H1 (cell line): ENCODE measurements around the gene MLPH. TPM values are rescaled to one million over a fixed set of nuclear protein-coding genes. Genes with fewer than 3 reads are reported as not detected.

ENCODE experiments used
- CTCF ChIA-PET: fragments of 300-600 bp; sonication (Branson Sonifier 250); formaldehyde crosslinking; loops from one replicate; lab custom pipeline; 2021; ENCODE audit not compliant: partially characterized antibody; lab: Charles Lee
- POLR2A ChIA-PET: fragments of 300-600 bp; sonication (Branson Sonifier 250); formaldehyde crosslinking; loops from one replicate; lab custom pipeline; 2021; ENCODE audit warnings: inconsistent platforms; ENCODE audit not compliant: partially characterized antibody; lab: Charles Lee
- DNase-seq, 2 experiments: peaks; one replicate each; pipeline versions ENCODE4 v3.0.0 to v3.0.0-alpha.2; 2010 to 2022; ENCODE audit warnings: low spot score in 2 of 2, low read depth in 1 of 2, mixed read lengths in 1 of 2
- FAIRE-seq: peaks from 2 replicates; lab custom pipeline; 2011; peaks lifted over from hg19 to GRCh38; lab: Jason Lieb, UNC
- H2AFZ ChIP-seq: 2 replicates; pipeline ENCODE4 v1.8.1; 2012; ENCODE audit warnings: low read length, inconsistent platforms
- H2AK5ac ChIP-seq: 2 replicates; pipeline ENCODE4 v1.6.1; 2013; ENCODE audit warnings: low read depth, low read length
- H2BK120ac ChIP-seq: replicated peaks from 2 replicates; pipeline ENCODE3; 2013; ENCODE audit warnings: low read depth, low read length, inconsistent platforms
- H2BK12ac ChIP-seq: 2 replicates; pipeline ENCODE4 v1.6.1; 2013; ENCODE audit warnings: low read depth, low read length
- H2BK15ac ChIP-seq: 2 replicates; pipeline ENCODE4 v1.6.1; 2013; ENCODE audit warnings: low read length
- H2BK20ac ChIP-seq: 2 replicates; pipeline ENCODE4 v1.6.1; 2013; ENCODE audit warnings: low read length
- H2BK5ac ChIP-seq: 2 replicates; pipeline ENCODE4 v1.6.1; 2013; ENCODE audit warnings: low read depth, low read length
- H3K14ac ChIP-seq: 2 replicates; pipeline ENCODE4 v1.6.1; 2013; ENCODE audit warnings: inconsistent platforms; ENCODE audit not compliant: insufficient read length
- H3K18ac ChIP-seq: 2 replicates; pipeline ENCODE4 v1.6.1; 2013; ENCODE audit warnings: low read length; ENCODE audit errors: extremely low read depth
- H3K23ac ChIP-seq: 2 replicates; pipeline ENCODE4 v1.6.1; 2013; ENCODE audit warnings: inconsistent platforms; ENCODE audit not compliant: insufficient read length
- H3K23me2 ChIP-seq: 2 replicates; pipeline ENCODE4 v1.6.1; 2013; ENCODE audit warnings: low read depth, low read length
- H3K27ac ChIP-seq: 2 replicates; pipeline ENCODE4 v1.6.1; 2011; ENCODE audit warnings: low read depth, low read length, inconsistent platforms
- H3K27me3 ChIP-seq, 4 experiments: replicated peaks in 1 of 4; 1 replicate in 1 of 4; 2 replicates in 3 of 4; pipeline versions ENCODE4 v1.6.1 to v1.8.1; 2011 to 2013; ENCODE audit warnings: low read length in 3 of 4, mild to moderate bottlenecking in 3 of 4, inconsistent platforms in 2 of 4, mixed read lengths in 2 of 4, moderate library complexity in 1 of 4; ENCODE audit not compliant: control insufficient read depth in 3 of 4, insufficient read depth in 3 of 4; ENCODE audit errors: extremely low read depth in 1 of 4
- H3K36me3 ChIP-seq, 4 experiments: 2 replicates each; pipeline versions ENCODE4 v1.6.1 to v1.8.1; 2011 to 2013; ENCODE audit warnings: mild to moderate bottlenecking in 4 of 4, low read length in 3 of 4, moderate library complexity in 2 of 4, control low read depth in 1 of 4, inconsistent platforms in 1 of 4; ENCODE audit not compliant: insufficient read depth in 4 of 4, control insufficient read depth in 2 of 4
- H3K4ac ChIP-seq: replicated peaks from 2 replicates; pipeline ENCODE3; 2013; ENCODE audit warnings: low read length, low read depth, mixed read lengths, inconsistent platforms; ENCODE audit not compliant: insufficient read length
- H3K4me1 ChIP-seq, 4 experiments: replicated peaks in 1 of 4; 1 replicate in 1 of 4; 2 replicates in 3 of 4; pipeline versions ENCODE4 v1.6.1 to v1.8.1; 2011 to 2013; ENCODE audit warnings: low read length in 3 of 4, inconsistent platforms in 2 of 4, mixed read lengths in 1 of 4; ENCODE audit not compliant: insufficient read depth in 4 of 4, control insufficient read depth in 3 of 4
- H3K4me2 ChIP-seq, 2 experiments: 2 replicates each; pipeline versions ENCODE4 v1.6.1 to v1.8.1; 2011 to 2013; ENCODE audit warnings: low read depth in 2 of 2, low read length in 2 of 2, control low read depth in 1 of 2, inconsistent platforms in 1 of 2, mild to moderate bottlenecking in 1 of 2; ENCODE audit not compliant: insufficient read depth in 1 of 2
- H3K4me3 ChIP-seq, 4 experiments: fragments of 200-600, 300-600 bp in 1 of 4; sonication (generic), shearing (Covaris generic), sonication (Bioruptor Twin) in 1 of 4; 2 replicates each; pipeline versions ENCODE4 v1.5.1 to v1.8.1; 2011 to 2016; ENCODE audit warnings: low read length in 4 of 4, low read depth in 3 of 4, control low read depth in 2 of 4, inconsistent platforms in 2 of 4, mild to moderate bottlenecking in 2 of 4, mixed read lengths in 1 of 4, moderate library complexity in 1 of 4; ENCODE audit not compliant: insufficient read depth in 2 of 4; ENCODE audit errors: extremely low read depth in 1 of 4
- H3K56ac ChIP-seq: replicated peaks from 2 replicates; pipeline ENCODE3; 2013; ENCODE audit warnings: low read depth, mild to moderate bottlenecking, mixed read lengths, low read length, inconsistent platforms; ENCODE audit not compliant: insufficient read length
- H3K79me1 ChIP-seq: 2 replicates; pipeline ENCODE4 v1.6.1; 2013; ENCODE audit warnings: low read depth, low read length, control low read depth
- H3K79me2 ChIP-seq, 2 experiments: 2 replicates each; pipeline versions ENCODE4 v1.6.1 to v1.8.1; 2012 to 2013; ENCODE audit warnings: low read length in 2 of 2, mild to moderate bottlenecking in 2 of 2, inconsistent platforms in 1 of 2; ENCODE audit not compliant: insufficient read depth in 2 of 2, control insufficient read depth in 1 of 2
- H3K9ac ChIP-seq, 4 experiments: replicated peaks in 1 of 4; 1 replicate in 1 of 4; 2 replicates in 3 of 4; pipeline versions ENCODE4 v1.6.1 to v1.8.1; 2011 to 2013; ENCODE audit warnings: low read depth in 3 of 4, low read length in 3 of 4, control low read depth in 2 of 4, mild to moderate bottlenecking in 2 of 4, moderate library complexity in 2 of 4, inconsistent platforms in 1 of 4; ENCODE audit errors: extremely low read depth in 1 of 4
- H3K9me3 ChIP-seq, 2 experiments: 2 replicates each; pipeline versions ENCODE4 v1.6.1 to v1.8.1; 2012 to 2013; ENCODE audit warnings: mild to moderate bottlenecking in 2 of 2, moderate library complexity in 2 of 2, control low read depth in 1 of 2, inconsistent platforms in 1 of 2, low read depth in 1 of 2, low read length in 1 of 2, mixed read lengths in 1 of 2; ENCODE audit not compliant: insufficient read depth in 2 of 2
- H4K20me1 ChIP-seq, 2 experiments: replicated peaks in 1 of 2; 2 replicates each; pipeline versions ENCODE3 to v1.8.1; 2011 to 2013; ENCODE audit warnings: inconsistent platforms in 2 of 2, low read length in 2 of 2, mild to moderate bottlenecking in 1 of 2; ENCODE audit not compliant: insufficient read depth in 2 of 2, control insufficient read depth in 1 of 2
- H4K5ac ChIP-seq: 2 replicates; pipeline ENCODE4 v1.6.1; 2013; ENCODE audit warnings: low read length, low read depth, mixed read lengths, inconsistent platforms; ENCODE audit not compliant: insufficient read length
- H4K8ac ChIP-seq: 2 replicates; pipeline ENCODE4 v1.8.0; 2013; ENCODE audit warnings: mild to moderate bottlenecking, moderate library complexity, low read length, inconsistent platforms; ENCODE audit not compliant: insufficient read depth; ENCODE audit errors: extremely low read depth
- H4K91ac ChIP-seq: replicated peaks from 2 replicates; pipeline ENCODE3; 2013; ENCODE audit warnings: low read length, mixed read lengths, inconsistent platforms; ENCODE audit not compliant: insufficient read length
- CEBPB ChIP-seq: IDR thresholded peaks from 2 replicates; pipeline ENCODE4 v1.6.1; 2012; ENCODE audit warnings: low read depth, low read length
- CREB1 ChIP-seq: IDR thresholded peaks from 2 replicates; pipeline ENCODE4 v1.6.1; 2012; ENCODE audit warnings: inconsistent platforms
- EZH2 ChIP-seq: fragments of 200-600 bp; sonication (generic); IDR thresholded peaks from 2 replicates; pipeline ENCODE4 v1.7.1; 2012; ENCODE audit warnings: low read depth, mild to moderate bottlenecking, moderate library complexity, low read length, inconsistent platforms; ENCODE audit not compliant: severe bottlenecking
- KDM5A ChIP-seq: fragments of 200-600 bp; IDR thresholded peaks from 2 replicates; pipeline ENCODE4 v1.7.1; 2012; ENCODE audit warnings: mild to moderate bottlenecking, low read length, inconsistent platforms, mixed read lengths
- POU5F1 ChIP-seq: IDR thresholded peaks from 2 replicates; pipeline ENCODE4 v1.6.1; 2011; ENCODE audit warnings: low read depth, mild to moderate bottlenecking, low read length, moderate library complexity
- SAP30 ChIP-seq: fragments of 300-600 bp; sonication (generic); IDR thresholded peaks from 2 replicates; pipeline ENCODE4 v1.7.1; 2012; ENCODE audit warnings: low read length, moderate library complexity, mild to moderate bottlenecking, inconsistent platforms; ENCODE audit not compliant: insufficient read depth, insufficient replicate concordance
- TAF7 ChIP-seq: optimal IDR thresholded peaks from 2 replicates; pipeline ENCODE3; 2011; ENCODE audit warnings: low read depth, mild to moderate bottlenecking, inconsistent platforms, low read length, moderate library complexity, borderline replicate concordance
- TCF12 ChIP-seq: IDR thresholded peaks from 2 replicates; pipeline ENCODE4 v1.6.1; 2011; ENCODE audit warnings: low read depth, mild to moderate bottlenecking, low read length
- WGBS, 2 experiments: shearing (Covaris generic) in 1 of 2; methylation state at CpG; one replicate each; pipeline versions ENCODE4 v1.1.6 to v1.1.7; 2013 to 2015; ENCODE audit warnings: low lambda C conversion rate in 2 of 2, mixed read lengths in 2 of 2, inconsistent platforms in 1 of 2, low coverage in 1 of 2, missing lambda C conversion rate in 1 of 2; ENCODE audit not compliant: insufficient replicate concordance in 2 of 2, insufficient coverage in 1 of 2, insufficient read length in 1 of 2; ENCODE audit errors: extremely low coverage in 1 of 2, missing lambda C conversion rate in 1 of 2; 5-methylcytosine and 5-hydroxymethylcytosine counted together
- polyA plus RNA-seq, 7 experiments: library from polyadenylated mRNA; depleted of rRNA in 3 of 7; stranded (reverse) in 5 of 7; unstranded in 2 of 7; fragments of >200 nt in 5 of 7; fragments of 200-250 nt in 2 of 7; gene quantifications; 1 replicate in 5 of 7; 2 replicates in 1 of 7; 4 replicates in 1 of 7; pipeline versions ENCODE4 v1.2.1 to v1.2.3, GENCODE V29; 2011 to 2013; ENCODE audit warnings: missing spikeins in 2 of 7, mixed read lengths in 2 of 7
- total RNA-seq: library from RNA; stranded (reverse); fragmentation: NEBNext Ultra II Directional; extraction: Animal tissue kit (Norgen Biotek cat#: 25700); gene quantifications from 2 replicates; pipeline ENCODE4 v1.2.1, GENCODE V29; 2021
- TF ChIP-seq, protein P1 (sequence below), 3 experiments: IDR thresholded peaks; 1 replicate in 2 of 3; 2 replicates in 1 of 3; pipeline versions ENCODE4 v1.5.1 to v1.6.1; 2011; ENCODE audit warnings: low read length in 3 of 3, mild to moderate bottlenecking in 3 of 3, inconsistent platforms in 2 of 3, low read depth in 1 of 3, moderate library complexity in 1 of 3; ENCODE audit not compliant: insufficient read depth in 1 of 3; ENCODE audit errors: control extremely low read depth in 1 of 3

The MLPH gene
- total and polyA plus RNA-seq, 2 of the 8 experiments (the other 6 are each of a cell fraction or from before 2014, with no cell fraction given), result 12.7 to 17.0 TPM

DNA sequence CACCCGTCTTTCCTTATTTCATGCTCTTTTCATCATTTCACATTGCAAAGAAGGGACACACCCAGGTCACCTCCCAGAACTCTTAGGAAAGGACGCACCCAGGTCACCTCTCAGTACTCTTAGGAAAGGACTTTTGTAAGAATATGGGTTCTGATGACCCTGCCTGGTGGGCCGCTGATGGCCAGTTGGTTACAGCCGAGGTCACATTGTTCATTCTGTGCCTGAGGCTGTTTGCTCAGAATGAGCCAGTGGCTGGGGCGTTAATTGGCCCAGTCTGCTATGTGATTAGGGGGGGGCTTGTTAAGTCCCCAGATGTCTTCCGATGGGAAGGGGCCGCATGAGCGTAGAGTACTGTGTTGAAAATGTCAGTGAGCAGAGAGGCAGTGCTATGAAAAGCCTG lies 9.4 kb downstream of the MLPH start:
- Histone ChIP-seq H3K56ac (no peak overlapping the region), H3K18ac (no peak overlapping the region; the same call in 1 of the 2 replicates), H2BK20ac (no peak overlapping the region), H3K9ac (no peak overlapping the region), H3K4me2 (no peak overlapping the region), H3K36me3 (peaks cover 0 to 19% (median 9%) of the 10 kb centered on the region in 4 experiments; a peak in 6 of 8 replicates), H3K4me3 (no peak overlapping the region), H2BK120ac (no peak overlapping the region), H2BK15ac (no peak overlapping the region), H3K27ac (no peak overlapping the region), H3K23ac (no peak overlapping the region), H3K14ac (no peak overlapping the region), H4K91ac (no peak overlapping the region), H3K23me2 (peaks cover 1% of the 10 kb centered on the region; the same call in 1 of the 2 replicates), H3K79me1 (no peaks in the 10 kb centered on the region; the same call in 1 of the 2 replicates), H4K20me1 (no peaks in the 10 kb centered on the region), H2AFZ (no peak overlapping the region), H3K27me3 (no peaks in the 10 kb centered on the region), H2AK5ac (no peak overlapping the region), H3K79me2 (peaks cover 0 to 2% of the 10 kb centered on the region in 2 experiments; a peak in 1 of 4 replicates)
- ChIA-PET POLR2A (interaction anchor here (1.2 kb wide), 1 partner anchor 7 kb away, joined by 4 read pairs; no protein-coding TSS in a partner anchor), CTCF (interaction anchor here (0.8 to 9.1 kb wide), 4 partner anchors 14 to 76 kb away, joined by 4 to 78 read pairs (median 8); no protein-coding TSS in a partner anchor)
- no peak for DNase-seq
- TF ChIP-seq TCF12 (no peak), KDM5A (no peak), SAP30 (no peak), CEBPB (no peak), EZH2 (no peak), CREB1 (no peak), TAF7 (no peak), POU5F1 (no peak)
- TF ChIP-seq, protein P1, sequence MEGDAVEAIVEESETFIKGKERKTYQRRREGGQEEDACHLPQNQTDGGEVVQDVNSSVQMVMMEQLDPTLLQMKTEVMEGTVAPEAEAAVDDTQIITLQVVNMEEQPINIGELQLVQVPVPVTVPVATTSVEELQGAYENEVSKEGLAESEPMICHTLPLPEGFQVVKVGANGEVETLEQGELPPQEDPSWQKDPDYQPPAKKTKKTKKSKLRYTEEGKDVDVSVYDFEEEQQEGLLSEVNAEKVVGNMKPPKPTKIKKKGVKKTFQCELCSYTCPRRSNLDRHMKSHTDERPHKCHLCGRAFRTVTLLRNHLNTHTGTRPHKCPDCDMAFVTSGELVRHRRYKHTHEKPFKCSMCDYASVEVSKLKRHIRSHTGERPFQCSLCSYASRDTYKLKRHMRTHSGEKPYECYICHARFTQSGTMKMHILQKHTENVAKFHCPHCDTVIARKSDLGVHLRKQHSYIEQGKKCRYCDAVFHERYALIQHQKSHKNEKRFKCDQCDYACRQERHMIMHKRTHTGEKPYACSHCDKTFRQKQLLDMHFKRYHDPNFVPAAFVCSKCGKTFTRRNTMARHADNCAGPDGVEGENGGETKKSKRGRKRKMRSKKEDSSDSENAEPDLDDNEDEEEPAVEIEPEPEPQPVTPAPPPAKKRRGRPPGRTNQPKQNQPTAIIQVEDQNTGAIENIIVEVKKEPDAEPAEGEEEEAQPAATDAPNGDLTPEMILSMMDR (IDR thresholded peaks at IDR 0.05; ENCODE audit: control extremely low read depth in 1 of 3, insufficient read depth in 1 of 3, low read depth in 1 of 3, low read length in 3 of 3), result no peak
- TF ChIP-seq, all 59 proteins: peak for 0
- Histone ChIP-seq H3K4ac (no peak overlapping the region), H4K5ac (no peak overlapping the region), H4K8ac (no peak overlapping the region), H2BK5ac (no peak overlapping the region), H3K9me3 (peaks cover 6 to 8% of the 10 kb centered on the region in 2 experiments), H3K4me1 (peaks cover 0 to 4% (median 0%) of the 10 kb centered on the region in 4 experiments; a peak in 5 of 7 replicates), H2BK12ac (no peak overlapping the region)
- no peak for FAIRE-seq
- 89% methylated on average over 8 of the region's 8 CpGs; no CpG with 5 or more reads in 1 of the 2 experiments for WGBS, 2 experiments
